Mesothelial cell of epicardium (in vitro differentiated cells): ENCODE results near the gene SCARB1. TPM values are rescaled to one million over a fixed set of nuclear protein-coding genes. Genes with fewer than 3 reads are reported as not detected.

Experiments used
- DNase-seq, 2 experiments: peaks; one replicate each; pipeline ENCODE4 v3.0.0; 2021; ENCODE audit warnings: low spot score in 2 of 2; ENCODE audit not compliant: unreplicated experiment in 2 of 2
- H3K27ac Mint-ChIP-seq: 2 replicates; pipeline ENCODE4 v1.8.0; 2021; ENCODE audit warnings: mixed read lengths
- H3K27me3 Mint-ChIP-seq: 2 replicates; pipeline ENCODE4 v1.8.0; 2021; ENCODE audit warnings: low read depth, mixed read lengths
- H3K36me3 Mint-ChIP-seq: 2 replicates; pipeline ENCODE4 v1.8.0; 2021; ENCODE audit warnings: mixed read lengths
- H3K4me1 Mint-ChIP-seq: 2 replicates; pipeline ENCODE4 v1.8.0; 2021; ENCODE audit warnings: mixed read lengths
- H3K4me3 Mint-ChIP-seq: 2 replicates; pipeline ENCODE4 v1.8.0; 2021; ENCODE audit warnings: mild to moderate bottlenecking, moderate library complexity, mixed read lengths
- H3K9me3 Mint-ChIP-seq: 2 replicates; pipeline ENCODE4 v1.8.0; 2021; ENCODE audit warnings: mixed read lengths
- CTCF ChIP-seq: fragments of 200-600 bp; sonication (generic); IDR thresholded peaks from one replicate; pipeline ENCODE4 v1.5.0; 2021; ENCODE audit warnings: antibody characterized with exemption; ENCODE audit not compliant: unreplicated experiment
- total RNA-seq: library from RNA; stranded (reverse); gene quantifications from 3 replicates; pipeline ENCODE4 v1.2.1, GENCODE V29; 2021

The SCARB1 gene
- total RNA-seq, 1 donor from 2014 or later, result 40.2 TPM

DNA sequence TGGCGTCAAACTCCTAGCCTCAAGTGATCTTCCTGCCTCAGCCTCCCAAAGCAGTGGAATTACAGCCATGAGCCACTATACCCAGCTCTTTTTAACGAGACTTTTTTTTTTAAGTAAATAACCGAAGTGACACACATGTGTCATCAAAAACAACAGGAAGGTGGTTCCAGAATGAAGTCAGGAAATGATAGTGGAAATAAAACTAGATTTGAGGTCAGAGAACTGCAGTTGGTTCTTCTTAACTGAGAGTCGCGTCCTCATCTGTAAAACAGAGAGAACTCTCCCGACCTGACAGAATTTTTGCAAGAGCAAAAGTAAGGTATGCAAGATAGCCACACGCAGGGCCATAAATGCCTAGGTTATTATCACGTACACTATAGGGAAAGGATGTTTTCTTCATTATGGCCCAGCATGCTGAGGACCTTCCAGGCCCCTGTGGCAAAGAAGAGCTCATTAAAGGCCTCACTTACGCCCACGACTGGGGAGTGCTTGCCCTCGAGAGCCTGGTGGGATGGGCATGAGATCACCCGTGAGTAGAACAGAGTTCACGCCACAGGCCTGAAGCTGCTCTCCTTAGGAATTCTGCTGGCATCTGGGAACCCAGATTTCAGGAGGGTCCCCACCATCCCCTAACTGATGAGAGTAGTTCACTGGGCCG is 67.2 kb downstream of the SCARB1 start:
- DNase-seq, result no peak
- Mint-ChIP-seq H3K36me3 (peaks cover 34% of the 10 kb centered on the region), H3K27ac (no peak overlapping the region), H3K4me1 (peaks cover 21% of the 10 kb centered on the region), H3K27me3 (no peaks in the 10 kb centered on the region), H3K4me3 (no peak overlapping the region), H3K9me3 (no peaks in the 10 kb centered on the region)
- TF ChIP-seq CTCF, result no peak

GRCh38 chr12:124795081-124795948 is 68.3 kb downstream of the SCARB1 start:
- no peak overlapping the region for H3K4me3 Mint-ChIP-seq
- peaks cover 21% of the 10 kb centered on the region for H3K4me1 Mint-ChIP-seq
- H3K9me3 Mint-ChIP-seq, result no peaks in the 10 kb centered on the region
- H3K27me3 Mint-ChIP-seq, result no peaks in the 10 kb centered on the region
- no peak for TF ChIP-seq CTCF
- DNase-seq, result no peak
- peak overlapping the region; percentile 14 for H3K27ac Mint-ChIP-seq
- peaks cover 39% of the 10 kb centered on the region for H3K36me3 Mint-ChIP-seq

DNA sequence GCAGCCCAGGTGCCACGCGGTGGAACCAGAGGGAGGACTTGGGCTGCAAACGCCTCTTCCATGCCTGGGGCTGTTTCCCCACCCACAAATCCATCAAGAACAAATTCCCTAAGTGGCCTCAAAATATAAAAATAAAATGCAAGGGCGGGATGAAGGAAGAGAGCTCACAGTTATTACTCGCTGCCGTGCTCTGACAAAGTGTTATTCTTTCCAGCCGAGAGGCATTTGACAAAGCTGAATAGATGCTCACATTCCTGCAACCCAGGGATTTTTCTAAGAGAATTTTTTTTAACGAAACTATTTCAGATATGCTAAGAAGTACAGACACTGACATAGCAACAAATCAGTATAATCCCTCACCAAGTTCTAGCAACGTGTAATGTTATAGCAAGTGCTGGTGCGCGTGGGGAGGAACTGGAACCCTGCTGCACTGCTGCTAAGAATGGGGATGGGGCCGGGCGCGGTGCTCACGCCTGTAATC is 70.7 kb downstream of the SCARB1 start:
- H3K4me1 Mint-ChIP-seq, result peaks cover 21% of the 10 kb centered on the region
- peak overlapping the region; percentile 93 for H3K27ac Mint-ChIP-seq
- peaks cover 36% of the 10 kb centered on the region for H3K36me3 Mint-ChIP-seq
- H3K4me3 Mint-ChIP-seq, result no peak overlapping the region
- TF ChIP-seq CTCF, result no peak
- DNase-seq, result peak in 1 of 2 experiments; percentile 51
- no peaks in the 10 kb centered on the region for H3K9me3 Mint-ChIP-seq
- no peaks in the 10 kb centered on the region for H3K27me3 Mint-ChIP-seq

DNA sequence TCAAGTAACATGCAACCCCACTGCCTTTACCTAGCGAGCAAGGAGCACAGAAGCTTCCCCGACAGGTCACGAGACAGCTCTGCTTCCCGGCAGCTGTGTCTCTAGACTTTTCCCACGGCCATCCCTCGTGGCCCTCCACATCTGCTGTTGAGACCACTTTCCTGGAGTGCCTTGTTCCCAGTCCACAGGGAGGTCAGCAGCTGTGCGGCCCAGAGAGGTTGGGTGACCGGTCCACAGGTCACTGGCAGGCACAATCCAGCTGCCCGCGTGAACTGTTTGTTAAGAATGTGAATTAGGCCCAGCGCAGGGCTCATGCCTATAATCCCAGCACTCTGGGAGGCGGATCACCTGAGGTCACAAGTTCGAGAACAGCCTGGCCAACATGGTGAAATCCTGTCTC is 71.5 kb downstream of the SCARB1 start:
- peaks cover 30% of the 10 kb centered on the region for H3K36me3 Mint-ChIP-seq

More for the DNA sequence above, 71.5 kb downstream of the SCARB1 start:
- Mint-ChIP-seq H3K4me1 (peaks cover 15% of the 10 kb centered on the region), H3K9me3 (no peaks in the 10 kb centered on the region), H3K27me3 (no peaks in the 10 kb centered on the region), H3K4me3 (no peak overlapping the region), H3K27ac (no peak overlapping the region)
- TF ChIP-seq CTCF, result no peak
- no peak for DNase-seq
